Muscle of back (tissue), 10 donors: ENCODE measurements around the gene ATP6V0A1. TPM values are rescaled to one million over a fixed set of nuclear protein-coding genes. Genes with fewer than 3 reads are reported as not detected.

ENCODE experiments used
- polyA plus RNA-seq, 10 donors: library from polyadenylated mRNA; unstranded; fragments of 120-200 nt; gene quantifications; one replicate each; pipeline ENCODE4 v1.2.1, GENCODE V29; 2013; ENCODE audit not compliant: insufficient read length in 10 of 10

ATP6V0A1 gene
- polyA plus RNA-seq, 10 donors, result 16.9 to 39.2 (median 21.5) TPM

Other genes starting within 250 kb of the ATP6V0A1 start
- 10 to 100 TPM; 30.4 to 51.6 (median 40.3) TPM for gene STAT5B, start 182.5 kb upstream of the ATP6V0A1 start, polyA plus RNA-seq
- 10 to 100 TPM; 13.5 to 19.9 (median 16.0) TPM for gene STAT5A, start 170.4 kb upstream of the ATP6V0A1 start, polyA plus RNA-seq
- 10 to 100 TPM; 40.2 to 62.7 (median 49.9) TPM for gene STAT3, start 70.4 kb upstream of the ATP6V0A1 start, polyA plus RNA-seq
- gene CAVIN1, start 35.6 kb upstream of the ATP6V0A1 start, polyA plus RNA-seq, result 100 to 1,000 TPM; 231 to 303 (median 258) TPM
- 10 to 100 TPM; 15.2 to 21.4 (median 17.5) TPM for gene NAGLU, start 77.4 kb downstream of the ATP6V0A1 start, polyA plus RNA-seq
- 1 to 10 TPM; 1.7 to 3.6 (median 2.6) TPM for gene HSD17B1, start 94.0 kb downstream of the ATP6V0A1 start, polyA plus RNA-seq
- gene COASY, start 103.3 kb downstream of the ATP6V0A1 start, polyA plus RNA-seq, result 10 to 100 TPM; 20.0 to 29.7 (median 27.1) TPM
- 10 to 100 TPM; 33.4 to 42.9 (median 38.5) TPM for gene MLX, start 108.2 kb downstream of the ATP6V0A1 start, polyA plus RNA-seq
- 10 to 100 TPM in 3 of 10 donors, 1 to 10 TPM in 7; 7.7 to 14.6 (median 9.5) TPM for gene PSMC3IP, start 118.9 kb downstream of the ATP6V0A1 start, polyA plus RNA-seq
- gene RETREG3, start 150.5 kb downstream of the ATP6V0A1 start, polyA plus RNA-seq, result 10 to 100 TPM; 26.0 to 36.0 (median 32.1) TPM
- 10 to 100 TPM; 29.7 to 39.5 (median 34.5) TPM for gene TUBG1, start 150.8 kb downstream of the ATP6V0A1 start, polyA plus RNA-seq
- gene TUBG2, start 200.4 kb downstream of the ATP6V0A1 start, polyA plus RNA-seq, result 10 to 100 TPM in 9 of 10 donors, 1 to 10 TPM in 1; 9.7 to 21.2 (median 12.6) TPM
- 10 to 100 TPM; 23.6 to 41.7 (median 35.5) TPM for gene PLEKHH3, start 218.1 kb downstream of the ATP6V0A1 start, polyA plus RNA-seq
- gene CCR10, start 223.0 kb downstream of the ATP6V0A1 start, polyA plus RNA-seq, result 1 to 10 TPM in 7 of 10 donors, under 1 TPM in 3; 0.71 to 2.1 (median 1.6) TPM
- gene CNTNAP1, start 223.7 kb downstream of the ATP6V0A1 start, polyA plus RNA-seq, result 10 to 100 TPM; 10.2 to 15.7 (median 11.9) TPM